Nephron (organoid): ENCODE data around the gene OR8J1.
A peak's percentile ranks its signal among the peaks of the same experiment; 100 is the strongest.

Experiments
- H3K27ac Mint-ChIP-seq, 3 experiments: 2 replicates each; pipeline ENCODE4 v1.8.0; 2020; ENCODE audit warnings: mixed read lengths in 3 of 3, mild to moderate bottlenecking in 2 of 3, moderate library complexity in 1 of 3
- H3K27me3 Mint-ChIP-seq: 2 replicates; pipeline ENCODE4 v1.8.0; 2021; ENCODE audit warnings: low read depth, mild to moderate bottlenecking, moderate library complexity, mixed read lengths
- H3K36me3 Mint-ChIP-seq: 2 replicates; pipeline ENCODE4 v1.8.0; 2020; ENCODE audit warnings: low read depth, mixed read lengths
- H3K4me1 Mint-ChIP-seq: 2 replicates; pipeline ENCODE4 v1.8.0; 2020; ENCODE audit warnings: mixed read lengths
- H3K4me3 Mint-ChIP-seq, 3 experiments: 2 replicates each; pipeline ENCODE4 v1.8.0; 2020; ENCODE audit warnings: mild to moderate bottlenecking in 3 of 3, mixed read lengths in 3 of 3, moderate library complexity in 2 of 3
- H3K9me3 Mint-ChIP-seq: 2 replicates; pipeline ENCODE4 v1.8.0; 2020; ENCODE audit warnings: mixed read lengths
- TF ChIP-seq, protein P1 (sequence below), 3 experiments: fragments of 200-600 bp; sonication (generic); IDR thresholded peaks; one replicate each; pipeline ENCODE4 v1.5.0; 2021; ENCODE audit warnings: antibody characterized with exemption in 3 of 3; ENCODE audit not compliant: unreplicated experiment in 3 of 3

OR8J1 gene, protein sequence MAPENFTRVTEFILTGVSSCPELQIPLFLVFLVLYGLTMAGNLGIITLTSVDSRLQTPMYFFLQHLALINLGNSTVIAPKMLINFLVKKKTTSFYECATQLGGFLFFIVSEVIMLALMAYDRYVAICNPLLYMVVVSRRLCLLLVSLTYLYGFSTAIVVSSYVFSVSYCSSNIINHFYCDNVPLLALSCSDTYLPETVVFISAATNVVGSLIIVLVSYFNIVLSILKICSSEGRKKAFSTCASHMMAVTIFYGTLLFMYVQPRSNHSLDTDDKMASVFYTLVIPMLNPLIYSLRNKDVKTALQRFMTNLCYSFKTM

DNA sequence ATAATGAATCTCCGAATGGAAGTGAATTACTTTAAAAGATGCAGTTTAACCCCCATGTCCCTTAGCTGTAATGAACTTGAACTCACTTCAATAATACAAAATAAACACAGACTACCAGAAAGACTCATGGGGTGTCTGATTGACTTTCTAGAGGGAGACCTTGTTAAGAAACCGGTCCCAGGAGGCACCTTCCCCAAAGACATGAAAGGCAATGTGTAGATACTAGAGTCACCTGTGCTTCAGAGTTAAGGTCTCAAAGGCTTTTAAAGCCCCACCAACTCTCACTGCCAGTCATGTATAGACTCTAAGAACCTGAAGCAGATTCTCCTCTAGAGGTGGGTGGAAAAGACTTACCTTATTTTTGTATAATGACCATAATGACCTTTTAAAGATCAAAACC is at the start of gene OR8J1:
OR8J1 (plus strand) TSS at position 301 of the 400 bp plus-strand sequence. CDS start 5,956 bp downstream, outside the sequence.
- Mint-ChIP-seq H3K9me3 (no peaks in the 10 kb centered on the region), H3K27ac (no peak within 1 kb of the TSS), H3K4me1 (no peaks in the 10 kb centered on the region), H3K4me3 (no peak within 1 kb of the TSS), H3K36me3 (no peaks in the 10 kb centered on the region), H3K27me3 (no peaks in the 10 kb centered on the region)
- TF ChIP-seq, protein P1, sequence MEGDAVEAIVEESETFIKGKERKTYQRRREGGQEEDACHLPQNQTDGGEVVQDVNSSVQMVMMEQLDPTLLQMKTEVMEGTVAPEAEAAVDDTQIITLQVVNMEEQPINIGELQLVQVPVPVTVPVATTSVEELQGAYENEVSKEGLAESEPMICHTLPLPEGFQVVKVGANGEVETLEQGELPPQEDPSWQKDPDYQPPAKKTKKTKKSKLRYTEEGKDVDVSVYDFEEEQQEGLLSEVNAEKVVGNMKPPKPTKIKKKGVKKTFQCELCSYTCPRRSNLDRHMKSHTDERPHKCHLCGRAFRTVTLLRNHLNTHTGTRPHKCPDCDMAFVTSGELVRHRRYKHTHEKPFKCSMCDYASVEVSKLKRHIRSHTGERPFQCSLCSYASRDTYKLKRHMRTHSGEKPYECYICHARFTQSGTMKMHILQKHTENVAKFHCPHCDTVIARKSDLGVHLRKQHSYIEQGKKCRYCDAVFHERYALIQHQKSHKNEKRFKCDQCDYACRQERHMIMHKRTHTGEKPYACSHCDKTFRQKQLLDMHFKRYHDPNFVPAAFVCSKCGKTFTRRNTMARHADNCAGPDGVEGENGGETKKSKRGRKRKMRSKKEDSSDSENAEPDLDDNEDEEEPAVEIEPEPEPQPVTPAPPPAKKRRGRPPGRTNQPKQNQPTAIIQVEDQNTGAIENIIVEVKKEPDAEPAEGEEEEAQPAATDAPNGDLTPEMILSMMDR (IDR thresholded peaks at IDR 0.05; ENCODE audit: unreplicated experiment in 3 of 3), result no peak

DNA sequence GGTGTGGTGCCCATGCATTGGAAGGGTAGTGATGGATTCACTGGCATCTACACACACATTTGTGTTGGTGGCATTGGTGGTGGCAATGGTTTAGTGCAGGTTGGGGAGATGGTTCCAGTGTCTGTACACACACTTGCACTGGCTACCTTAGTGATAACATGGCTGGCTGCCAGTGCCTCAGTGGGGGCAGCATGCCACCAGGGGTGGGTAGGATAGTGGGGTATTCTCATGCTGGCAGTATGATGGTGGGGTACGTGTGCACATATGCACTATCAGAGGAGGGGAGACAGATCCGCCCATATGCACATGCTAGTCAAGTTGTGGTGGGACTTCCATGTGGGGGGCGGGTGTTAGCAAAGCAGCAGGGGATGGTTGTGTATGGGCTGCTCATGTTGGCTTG is 46.3 kb upstream of the OR8J1 start:
- Mint-ChIP-seq H3K4me3 (no peak overlapping the region), H3K4me1 (no peaks in the 10 kb centered on the region), H3K27me3 (no peaks in the 10 kb centered on the region), H3K36me3 (no peaks in the 10 kb centered on the region), H3K27ac (no peak overlapping the region), H3K9me3 (peaks cover 3% of the 10 kb centered on the region)
- TF ChIP-seq, protein P1 (IDR thresholded peaks at IDR 0.05; ENCODE audit: unreplicated experiment in 3 of 3), result no peak

DNA sequence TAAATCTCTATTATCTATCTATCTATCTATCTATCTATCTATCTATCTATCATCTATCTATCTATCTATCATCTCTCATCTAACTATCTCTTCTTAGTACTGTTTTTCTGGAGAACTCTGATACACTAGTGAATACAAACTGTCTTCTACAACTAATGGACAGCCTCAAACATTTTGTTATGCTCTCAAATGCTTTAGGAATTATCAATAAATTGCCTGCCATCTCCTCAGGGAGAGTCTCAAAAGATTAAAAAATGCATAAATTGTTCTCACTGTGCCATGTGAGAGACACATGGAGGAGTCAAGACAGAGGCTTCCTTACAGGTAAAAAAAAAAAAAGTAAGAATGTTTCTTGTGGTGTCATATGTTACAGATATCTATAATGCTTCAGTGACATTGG is 39.2 kb upstream of the OR8J1 start, which contains the start of gene OR8K3:
OR8K3 (plus strand) TSS at position 301 of the 400 bp plus-strand sequence. CDS start 3,163 bp downstream, outside the sequence.
- Mint-ChIP-seq H3K27me3 (no peaks in the 10 kb centered on the region), H3K27ac (no peak within 1 kb of the TSS), H3K4me3 (no peak within 1 kb of the TSS), H3K9me3 (no peaks in the 10 kb centered on the region), H3K36me3 (no peaks in the 10 kb centered on the region), H3K4me1 (no peaks in the 10 kb centered on the region)
- TF ChIP-seq, protein P1 (IDR thresholded peaks at IDR 0.05; ENCODE audit: unreplicated experiment in 3 of 3), result no peak

DNA sequence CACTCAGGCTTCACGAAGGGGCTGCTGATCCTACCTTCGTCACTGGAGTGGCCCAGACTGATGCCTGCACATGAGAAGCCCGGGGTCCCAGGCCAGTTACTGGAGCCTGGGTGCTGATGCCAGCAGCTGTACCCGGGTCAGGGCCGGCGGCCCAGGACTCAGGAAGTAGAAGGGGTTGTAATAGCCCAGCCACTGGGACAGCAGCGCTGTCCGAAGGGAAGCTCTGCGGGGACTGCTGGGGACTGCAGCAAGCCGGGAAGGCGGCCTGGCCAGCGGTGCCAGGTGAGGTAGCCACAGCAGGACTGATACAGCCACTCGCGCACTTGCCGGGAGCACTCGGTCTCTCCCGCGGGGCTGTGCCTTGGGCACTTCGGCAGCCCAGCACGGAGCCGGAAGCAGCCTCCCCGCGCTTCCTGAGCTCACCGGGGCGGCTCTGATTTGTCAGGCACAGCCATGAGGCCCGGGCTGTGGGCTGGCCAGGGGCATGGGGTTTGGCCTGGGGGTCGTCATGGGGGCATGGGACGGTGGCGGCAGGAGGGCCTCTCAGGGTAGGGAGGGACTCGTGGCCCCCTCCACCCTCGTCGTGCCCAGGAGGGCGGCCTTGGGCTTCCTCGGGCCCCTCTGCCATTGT is 22.1 kb upstream of the OR8J1 start:
- Mint-ChIP-seq H3K4me1 (no peaks in the 10 kb centered on the region), H3K27me3 (no peaks in the 10 kb centered on the region), H3K9me3 (no peaks in the 10 kb centered on the region), H3K4me3 (no peak overlapping the region), H3K27ac (no peak overlapping the region), H3K36me3 (no peaks in the 10 kb centered on the region)
- TF ChIP-seq, protein P1 (IDR thresholded peaks at IDR 0.05; ENCODE audit: unreplicated experiment in 3 of 3), result no peak

DNA sequence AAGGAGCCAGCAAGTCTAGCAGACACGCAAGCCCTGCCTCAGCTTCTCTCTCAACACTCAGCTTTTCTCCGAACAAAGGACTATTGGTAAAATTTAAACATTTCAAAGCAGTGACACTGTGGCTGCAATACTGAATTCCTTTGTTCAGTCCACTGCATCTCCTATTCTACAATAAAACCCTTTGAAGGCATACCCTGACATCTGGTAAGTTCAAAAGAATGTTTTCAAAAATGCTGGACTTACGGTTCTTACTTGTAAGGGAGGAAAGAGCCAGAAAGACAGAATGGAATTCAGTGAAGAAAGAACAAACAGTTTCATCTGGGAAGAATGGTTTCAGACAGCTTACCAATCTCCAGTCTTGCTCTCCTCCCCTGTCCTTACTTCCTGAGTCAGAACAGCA is 20.9 kb upstream of the OR8J1 start:
- Mint-ChIP-seq H3K4me3 (no peak overlapping the region), H3K27ac (peak overlapping the region in 2 of 3 experiments; percentile 12 to 70), H3K36me3 (no peaks in the 10 kb centered on the region), H3K9me3 (no peaks in the 10 kb centered on the region), H3K4me1 (no peaks in the 10 kb centered on the region), H3K27me3 (no peaks in the 10 kb centered on the region)
- TF ChIP-seq, protein P1 (IDR thresholded peaks at IDR 0.05; ENCODE audit: unreplicated experiment in 3 of 3), result no peak
